ENCODE results near the gene TDRD12.
"Not testable (repeated sequence)": the region's sequence is repeated elsewhere in the genome, so short reads cannot be mapped to it uniquely, and the experiment has no call there.

Gene TDRD12

DNA sequence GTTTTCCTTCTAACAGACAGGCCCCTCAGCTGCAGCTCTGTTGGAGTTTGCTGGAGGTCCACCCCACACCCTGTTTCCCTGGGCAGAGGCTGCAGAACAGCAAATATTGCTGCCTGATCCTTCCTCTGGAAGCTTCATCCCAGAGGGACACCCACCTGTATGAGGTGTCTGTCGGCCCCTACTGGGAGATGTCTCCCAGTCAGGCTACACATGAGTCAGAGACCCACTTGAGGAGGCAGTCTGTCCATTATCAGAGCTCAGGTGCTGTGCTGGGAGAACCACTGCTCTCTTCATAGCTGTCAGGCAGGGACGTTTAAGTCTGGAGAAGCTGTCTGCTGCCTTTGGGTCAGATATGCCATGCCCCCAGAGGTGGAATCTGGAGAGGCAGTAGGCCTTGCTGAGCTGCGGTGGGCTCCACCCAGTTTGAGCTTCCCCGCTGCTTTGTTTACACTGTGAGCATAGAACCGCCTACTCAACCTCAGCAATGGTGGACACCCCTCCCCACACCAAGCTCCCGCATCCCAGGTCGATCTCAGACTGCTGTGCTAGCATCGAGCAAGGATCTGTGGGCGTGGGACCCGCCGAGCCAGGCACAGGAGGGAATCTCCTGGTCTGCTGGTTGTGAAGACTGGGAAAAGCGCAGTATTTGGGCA is 67.7 kb downstream of the TDRD12 start (continued):
- TF ChIP-seq SP7 (tag by site-specific recombination; IDR thresholded peaks at IDR 0.05) (0 out of 2 replicates have a peak, but pooled peaks have one; percentile 34), GLIS2 (tag by site-specific recombination; IDR thresholded peaks at IDR 0.05) (peak; percentile 42), SCRT2 (tag by site-specific recombination; IDR thresholded peaks at IDR 0.05) (peak; percentile 79), ZNF600 (tag by site-specific recombination; IDR thresholded peaks at IDR 0.05) (peak; percentile 49; the same call in 1 of the 2 replicates)
- TF ChIP-seq, protein P1, sequence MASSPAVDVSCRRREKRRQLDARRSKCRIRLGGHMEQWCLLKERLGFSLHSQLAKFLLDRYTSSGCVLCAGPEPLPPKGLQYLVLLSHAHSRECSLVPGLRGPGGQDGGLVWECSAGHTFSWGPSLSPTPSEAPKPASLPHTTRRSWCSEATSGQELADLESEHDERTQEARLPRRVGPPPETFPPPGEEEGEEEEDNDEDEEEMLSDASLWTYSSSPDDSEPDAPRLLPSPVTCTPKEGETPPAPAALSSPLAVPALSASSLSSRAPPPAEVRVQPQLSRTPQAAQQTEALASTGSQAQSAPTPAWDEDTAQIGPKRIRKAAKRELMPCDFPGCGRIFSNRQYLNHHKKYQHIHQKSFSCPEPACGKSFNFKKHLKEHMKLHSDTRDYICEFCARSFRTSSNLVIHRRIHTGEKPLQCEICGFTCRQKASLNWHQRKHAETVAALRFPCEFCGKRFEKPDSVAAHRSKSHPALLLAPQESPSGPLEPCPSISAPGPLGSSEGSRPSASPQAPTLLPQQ (tag by site-specific recombination; IDR thresholded peaks at IDR 0.05), result peak; percentile 93
- TF ChIP-seq, protein P2, sequence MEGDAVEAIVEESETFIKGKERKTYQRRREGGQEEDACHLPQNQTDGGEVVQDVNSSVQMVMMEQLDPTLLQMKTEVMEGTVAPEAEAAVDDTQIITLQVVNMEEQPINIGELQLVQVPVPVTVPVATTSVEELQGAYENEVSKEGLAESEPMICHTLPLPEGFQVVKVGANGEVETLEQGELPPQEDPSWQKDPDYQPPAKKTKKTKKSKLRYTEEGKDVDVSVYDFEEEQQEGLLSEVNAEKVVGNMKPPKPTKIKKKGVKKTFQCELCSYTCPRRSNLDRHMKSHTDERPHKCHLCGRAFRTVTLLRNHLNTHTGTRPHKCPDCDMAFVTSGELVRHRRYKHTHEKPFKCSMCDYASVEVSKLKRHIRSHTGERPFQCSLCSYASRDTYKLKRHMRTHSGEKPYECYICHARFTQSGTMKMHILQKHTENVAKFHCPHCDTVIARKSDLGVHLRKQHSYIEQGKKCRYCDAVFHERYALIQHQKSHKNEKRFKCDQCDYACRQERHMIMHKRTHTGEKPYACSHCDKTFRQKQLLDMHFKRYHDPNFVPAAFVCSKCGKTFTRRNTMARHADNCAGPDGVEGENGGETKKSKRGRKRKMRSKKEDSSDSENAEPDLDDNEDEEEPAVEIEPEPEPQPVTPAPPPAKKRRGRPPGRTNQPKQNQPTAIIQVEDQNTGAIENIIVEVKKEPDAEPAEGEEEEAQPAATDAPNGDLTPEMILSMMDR (tag by site-specific recombination; IDR thresholded peaks at IDR 0.05), result peak; percentile 45; the same call in 1 of the 2 replicates
- TF ChIP-seq, protein P3, sequence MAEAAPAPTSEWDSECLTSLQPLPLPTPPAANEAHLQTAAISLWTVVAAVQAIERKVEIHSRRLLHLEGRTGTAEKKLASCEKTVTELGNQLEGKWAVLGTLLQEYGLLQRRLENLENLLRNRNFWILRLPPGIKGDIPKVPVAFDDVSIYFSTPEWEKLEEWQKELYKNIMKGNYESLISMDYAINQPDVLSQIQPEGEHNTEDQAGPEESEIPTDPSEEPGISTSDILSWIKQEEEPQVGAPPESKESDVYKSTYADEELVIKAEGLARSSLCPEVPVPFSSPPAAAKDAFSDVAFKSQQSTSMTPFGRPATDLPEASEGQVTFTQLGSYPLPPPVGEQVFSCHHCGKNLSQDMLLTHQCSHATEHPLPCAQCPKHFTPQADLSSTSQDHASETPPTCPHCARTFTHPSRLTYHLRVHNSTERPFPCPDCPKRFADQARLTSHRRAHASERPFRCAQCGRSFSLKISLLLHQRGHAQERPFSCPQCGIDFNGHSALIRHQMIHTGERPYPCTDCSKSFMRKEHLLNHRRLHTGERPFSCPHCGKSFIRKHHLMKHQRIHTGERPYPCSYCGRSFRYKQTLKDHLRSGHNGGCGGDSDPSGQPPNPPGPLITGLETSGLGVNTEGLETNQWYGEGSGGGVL (tag by site-specific recombination; IDR thresholded peaks at IDR 0.05), result peak; percentile 19; the same call in 1 of the 2 replicates

DNA sequence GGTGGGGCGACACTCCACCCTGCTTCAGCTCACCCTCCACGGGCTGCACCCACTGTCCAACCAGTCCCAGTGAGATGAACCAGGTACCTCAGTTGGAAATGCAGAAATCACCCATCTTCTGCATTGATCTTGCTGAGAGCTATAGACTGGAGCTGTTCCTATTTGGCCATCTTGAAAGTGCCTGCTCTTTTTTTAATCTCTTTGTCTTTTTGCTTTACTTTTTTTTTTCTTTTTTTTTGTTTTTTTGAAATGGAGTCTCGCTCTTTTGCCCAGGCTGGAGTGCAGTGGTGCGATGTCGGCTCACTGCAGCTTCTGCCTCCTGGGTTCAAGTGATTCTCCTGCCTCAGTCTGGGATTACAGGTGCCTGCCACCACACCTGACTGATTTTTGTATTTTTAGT is 68.3 kb downstream of the TDRD12 start:
- POLR2A ChIA-PET, result interaction anchor here (0.6 to 0.9 kb wide), 4 partner anchors 87 to 1118 kb away, joined by 3 to 4 read pairs (median 3); no protein-coding TSS in a partner anchor
- CTCF ChIA-PET, result interaction anchor here (0.6 to 2.0 kb wide), 7 partner anchors 8 to 396 kb away, joined by 3 to 10 read pairs (median 6); no protein-coding TSS in a partner anchor
- not testable (repeated sequence) for H3K4me1 ChIP-seq (ENCODE audit: control insufficient read depth, insufficient read depth, low read length); H3K9me3 ChIP-seq (ENCODE audit: control insufficient read depth, insufficient read depth, low read depth, low read length); H3K36me3 ChIP-seq (ENCODE audit: control insufficient read depth in 2 of 2, insufficient read depth in 1 of 2, low read length in 2 of 2); H3K27ac ChIP-seq (ENCODE audit: extremely low read depth, low read depth, low read length); H3K4me3 ChIP-seq (ENCODE audit: low read depth, low read length)
- TF ChIP-seq YY1 (tag by site-specific recombination; IDR thresholded peaks at IDR 0.05), result 0 out of 2 replicates have a peak, but pooled peaks have one; percentile 13
- peak; percentile 63 for TF ChIP-seq ZBTB17 (tag by site-specific recombination; IDR thresholded peaks at IDR 0.05)
- TF ChIP-seq ZNF335 (tag by site-specific recombination; conservative IDR thresholded peaks at IDR 0.05), result 0 out of 2 replicates have a peak, but pooled peaks have one; percentile 16
- TF ChIP-seq, protein P4, sequence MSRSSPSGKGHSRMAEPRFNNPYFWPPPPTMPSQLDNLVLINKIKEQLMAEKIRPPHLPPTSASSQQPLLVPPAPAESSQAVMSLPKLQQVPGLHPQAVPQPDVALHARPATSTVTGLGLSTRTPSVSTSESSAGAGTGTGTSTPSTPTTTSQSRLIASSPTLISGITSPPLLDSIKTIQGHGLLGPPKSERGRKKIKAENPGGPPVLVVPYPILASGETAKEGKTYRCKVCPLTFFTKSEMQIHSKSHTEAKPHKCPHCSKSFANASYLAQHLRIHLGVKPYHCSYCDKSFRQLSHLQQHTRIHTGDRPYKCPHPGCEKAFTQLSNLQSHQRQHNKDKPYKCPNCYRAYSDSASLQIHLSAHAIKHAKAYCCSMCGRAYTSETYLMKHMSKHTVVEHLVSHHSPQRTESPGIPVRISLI (tag by site-specific recombination; IDR thresholded peaks at IDR 0.05), result peak; percentile 94

DNA sequence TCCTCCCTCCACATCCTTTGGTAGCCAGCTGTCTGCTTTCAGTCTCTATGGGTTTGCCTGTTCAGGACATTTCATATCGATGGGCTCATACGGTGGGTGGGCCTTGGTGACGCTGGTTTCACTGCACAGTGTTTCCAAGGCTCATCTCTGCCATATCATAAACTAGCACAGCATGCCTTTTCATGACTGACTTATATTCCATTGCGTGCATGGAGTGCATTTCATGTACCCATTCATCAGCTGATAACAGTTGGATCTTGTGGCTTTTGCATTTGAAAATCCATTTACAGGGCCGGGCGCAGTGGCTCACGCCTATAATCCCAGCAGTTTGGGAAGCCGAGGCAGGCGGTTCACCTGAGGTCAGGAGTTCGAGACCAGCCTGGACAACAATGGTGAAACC is 69.9 kb downstream of the TDRD12 start:
- no peak overlapping the region for H3K27ac ChIP-seq (ENCODE audit: extremely low read depth, low read depth, low read length)
- TF ChIP-seq, protein P5, sequence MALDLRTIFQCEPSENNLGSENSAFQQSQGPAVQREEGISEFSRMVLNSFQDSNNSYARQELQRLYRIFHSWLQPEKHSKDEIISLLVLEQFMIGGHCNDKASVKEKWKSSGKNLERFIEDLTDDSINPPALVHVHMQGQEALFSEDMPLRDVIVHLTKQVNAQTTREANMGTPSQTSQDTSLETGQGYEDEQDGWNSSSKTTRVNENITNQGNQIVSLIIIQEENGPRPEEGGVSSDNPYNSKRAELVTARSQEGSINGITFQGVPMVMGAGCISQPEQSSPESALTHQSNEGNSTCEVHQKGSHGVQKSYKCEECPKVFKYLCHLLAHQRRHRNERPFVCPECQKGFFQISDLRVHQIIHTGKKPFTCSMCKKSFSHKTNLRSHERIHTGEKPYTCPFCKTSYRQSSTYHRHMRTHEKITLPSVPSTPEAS (tag by site-specific recombination; IDR thresholded peaks at IDR 0.05), result no peak
- TF ChIP-seq ZNF223 (tag by site-specific recombination; IDR thresholded peaks at IDR 0.05), result no peak
- TF ChIP-seq ZNF146 (tag by site-specific recombination; IDR thresholded peaks at IDR 0.05), result peak; percentile 94
- TF ChIP-seq ZNF23 (tag by site-specific recombination; IDR thresholded peaks at IDR 0.05; ENCODE audit: borderline replicate concordance), result no peak
- no peak for TF ChIP-seq ZNF549 (tag by site-specific recombination; IDR thresholded peaks at IDR 0.05)
- no peak for TF ChIP-seq ZBTB7A (tag by site-specific recombination; IDR thresholded peaks at IDR 0.05; ENCODE audit: low read depth)
- no peaks in the 10 kb centered on the region; a peak in 1 of 3 replicates for H3K36me3 ChIP-seq (ENCODE audit: control insufficient read depth in 2 of 2, insufficient read depth in 1 of 2, low read length in 2 of 2)
- ChIA-PET CTCF (interaction anchor here (1.2 to 1.5 kb wide), 2 partner anchors 21 to 42 kb away, joined by 3 to 4 read pairs; no protein-coding TSS in a partner anchor), POLR2A (no interaction called here)
- 0 out of 2 replicates have a peak, but pooled peaks cover 7% of the 10 kb centered on the region for H3K4me1 ChIP-seq (ENCODE audit: control insufficient read depth, insufficient read depth, low read length)
- H3K9me3 ChIP-seq (ENCODE audit: control insufficient read depth, insufficient read depth, low read depth, low read length), result no peaks in the 10 kb centered on the region
- no peak overlapping the region for H3K4me3 ChIP-seq (ENCODE audit: low read depth, low read length)
